IMR-90 (cell line): Measurements from ENCODE around the gene FHAD1. TPM values are rescaled to one million over a fixed set of nuclear protein-coding genes. Genes with fewer than 3 reads are reported as not detected.

Experiments
- ATAC-seq: fragments of 200-7000 bp; cut with Tn5 transposase; 2 replicates; pipeline ENCODE4 v1.9.1; 2020; ENCODE audit warnings: low read depth, mild to moderate bottlenecking, moderate library complexity
- BruUV-seq: library from RNA; stranded (reverse); fragments of 400-500 nt; replicated peaks from 2 replicates; lab custom pipeline; 2021; lab: Mats Ljungman, UMichigan
- CTCF ChIA-PET: fragments of 300-600 bp; formaldehyde crosslinking; extraction: SDS; loops from one replicate; lab custom pipeline; 2021; ENCODE audit warnings: antibody characterized with exemption; lab: Yijun Ruan, JAX
- POLR2A ChIA-PET: fragments of 300-600 bp; sonication (Branson Sonifier 250); formaldehyde crosslinking; loops from one replicate; lab custom pipeline; 2022; ENCODE audit warnings: antibody characterized with exemption; ENCODE audit not compliant: unreplicated experiment; lab: Charles Lee
- DNase-seq: peaks from one replicate; pipeline ENCODE4 v3.0.0; 2013
- H2AFZ ChIP-seq: replicated peaks from 2 replicates; pipeline ENCODE3; 2013; ENCODE audit warnings: low read length, mild to moderate bottlenecking; ENCODE audit not compliant: poor library complexity
- H2AK5ac ChIP-seq: 2 replicates; pipeline ENCODE4 v1.6.1; 2013; ENCODE audit warnings: low read depth, low read length, inconsistent platforms
- H2AK9ac ChIP-seq: replicated peaks from 2 replicates; pipeline ENCODE3; 2013; ENCODE audit warnings: mild to moderate bottlenecking, low read depth, low read length, moderate library complexity; ENCODE audit not compliant: poor library complexity
- H2BK120ac ChIP-seq: 2 replicates; pipeline ENCODE4 v1.6.1; 2013; ENCODE audit warnings: low read depth, low read length, inconsistent platforms
- H2BK15ac ChIP-seq: 3 replicates; pipeline ENCODE4 v1.6.1; 2013; ENCODE audit warnings: low read depth, low read length, inconsistent platforms
- H2BK20ac ChIP-seq: 2 replicates; pipeline ENCODE4 v1.6.1; 2013; ENCODE audit warnings: low read depth, mild to moderate bottlenecking, inconsistent platforms, low read length, moderate library complexity
- H2BK5ac ChIP-seq: 2 replicates; pipeline ENCODE4 v1.6.1; 2013; ENCODE audit warnings: mild to moderate bottlenecking, low read depth, low read length, inconsistent platforms; ENCODE audit not compliant: poor library complexity, severe bottlenecking
- H3K14ac ChIP-seq: replicated peaks from 2 replicates; pipeline ENCODE4 v1.6.1; 2013; ENCODE audit warnings: low read depth, low read length, inconsistent platforms
- H3K18ac ChIP-seq: 2 replicates; pipeline ENCODE4 v1.6.1; 2013; ENCODE audit warnings: low read depth, low read length, control low read depth
- H3K23ac ChIP-seq: 2 replicates; pipeline ENCODE4 v1.6.1; 2013; ENCODE audit warnings: low read depth, low read length, inconsistent platforms
- H3K27ac ChIP-seq: 2 replicates; pipeline ENCODE4 v1.5.1; 2013; ENCODE audit warnings: mild to moderate bottlenecking, control low read depth, low read length; ENCODE audit not compliant: insufficient read depth
- H3K27me3 ChIP-seq: 2 replicates; pipeline ENCODE4 v1.6.1; 2013; ENCODE audit warnings: low read length; ENCODE audit not compliant: control insufficient read depth, insufficient read depth
- H3K36me3 ChIP-seq: 2 replicates; pipeline ENCODE4 v1.6.1; 2013; ENCODE audit warnings: low read length, mixed read lengths; ENCODE audit not compliant: control insufficient read depth, insufficient read depth
- H3K4ac ChIP-seq: 2 replicates; pipeline ENCODE4 v1.6.1; 2013; ENCODE audit warnings: low read depth, low read length, inconsistent platforms
- H3K4me1 ChIP-seq: 2 replicates; pipeline ENCODE4 v1.6.1; 2013; ENCODE audit warnings: low read length, mixed read lengths; ENCODE audit not compliant: control insufficient read depth, insufficient read depth
- H3K4me2 ChIP-seq: 2 replicates; pipeline ENCODE4 v1.6.1; 2013; ENCODE audit warnings: low read depth, mild to moderate bottlenecking, control low read depth, low read length, moderate library complexity
- H3K4me3 ChIP-seq: 2 replicates; pipeline ENCODE4 v1.5.1; 2013; ENCODE audit warnings: low read depth, mild to moderate bottlenecking, control low read depth, low read length, moderate library complexity; ENCODE audit not compliant: insufficient read depth
- H3K56ac ChIP-seq: 2 replicates; pipeline ENCODE4 v1.6.1; 2013; ENCODE audit warnings: low read length, inconsistent platforms; ENCODE audit not compliant: insufficient read depth; ENCODE audit errors: extremely low read depth
- H3K79me1 ChIP-seq, 2 experiments: 2 replicates each; pipeline ENCODE4 v1.6.1; 2013; ENCODE audit warnings: low read length in 2 of 2, inconsistent platforms in 1 of 2, low read depth in 1 of 2
- H3K9ac ChIP-seq: 2 replicates; pipeline ENCODE4 v1.6.1; 2013; ENCODE audit warnings: low read depth, low read length, control low read depth
- H3K9me1 ChIP-seq: 2 replicates; pipeline ENCODE4 v1.6.1; 2013; ENCODE audit warnings: low read length, inconsistent platforms; ENCODE audit not compliant: insufficient read depth
- H3K9me3 ChIP-seq: 2 replicates; pipeline ENCODE4 v1.6.1; 2013; ENCODE audit warnings: low read length; ENCODE audit not compliant: control insufficient read depth, insufficient read depth
- H4K20me1 ChIP-seq: 2 replicates; pipeline ENCODE4 v1.6.1; 2013; ENCODE audit warnings: low read length, inconsistent platforms; ENCODE audit not compliant: insufficient read depth
- H4K5ac ChIP-seq: 2 replicates; pipeline ENCODE4 v1.6.1; 2013; ENCODE audit warnings: mild to moderate bottlenecking, low read depth, low read length, control low read depth
- H4K8ac ChIP-seq, 2 experiments: 2 replicates each; pipeline ENCODE4 v1.6.1; 2013; ENCODE audit warnings: low read depth in 2 of 2, low read length in 2 of 2, control low read depth in 1 of 2, inconsistent platforms in 1 of 2
- H4K91ac ChIP-seq: 2 replicates; pipeline ENCODE4 v1.6.1; 2013; ENCODE audit warnings: low read depth, low read length, inconsistent platforms; ENCODE audit not compliant: insufficient read depth
- BHLHE40 ChIP-seq: fragments of 150-350 bp; IDR thresholded peaks from 2 replicates; pipeline ENCODE4 v1.6.1; 2016; ENCODE audit warnings: mild to moderate bottlenecking, low read depth, low read length
- MAZ ChIP-seq: IDR thresholded peaks from 2 replicates; pipeline ENCODE4 v1.6.1; 2012; ENCODE audit warnings: low read depth, mild to moderate bottlenecking, low read length, improper control_type of control experiment, moderate library complexity, borderline replicate concordance
- WGBS, 2 experiments: methylation state at CpG; one replicate each; pipeline versions ENCODE4 v1.1.5 to v1.1.7; 2013; ENCODE audit warnings: missing lambda C conversion rate in 2 of 2; ENCODE audit not compliant: insufficient read length in 1 of 2; ENCODE audit errors: extremely low coverage in 2 of 2; 5-methylcytosine and 5-hydroxymethylcytosine counted together
- dilution Hi-C: fragments of 300-500 bp; cut with HindIII; formaldehyde crosslinking; loops from one replicate; pipeline ENCODE4 v1.14.3; 2018; ENCODE audit warnings: low sequenced_read_pairs; ENCODE audit not compliant: unreplicated experiment
- in situ Hi-C: fragments of 300-500 bp; cut with MboI; formaldehyde crosslinking; loops from 3 replicates; pipeline ENCODE4 v1.14.3; 2019; ENCODE audit warnings: low sequenced_read_pairs, inconsistent platforms, mixed read lengths
- intact Hi-C: fragments of 100-400 bp; cut with micrococcal nuclease; formaldehyde crosslinking; loops from 2 replicates; pipeline ENCODE4 v1.10.0; 2022
- polyA plus RNA-seq, 3 experiments: library from polyadenylated mRNA; depleted of rRNA; stranded (reverse); fragments of >200 nt; gene quantifications; 2 replicates each; pipeline ENCODE4 v1.2.3, GENCODE V29; 2012; ENCODE audit warnings: low replicate concordance in 1 of 3
- total RNA-seq: library from RNA; depleted of rRNA; stranded (reverse); fragments of >200 nt; gene quantifications from 2 replicates; pipeline ENCODE4 v1.2.3, GENCODE V29; 2012
- TF ChIP-seq, protein P1 (sequence below): fragments of 150-350 bp; IDR thresholded peaks from 2 replicates; pipeline ENCODE4 v1.6.1; 2016; ENCODE audit warnings: low read depth, mild to moderate bottlenecking, low read length, moderate library complexity, borderline replicate concordance

FHAD1 gene
- total and polyA plus RNA-seq, 2 of the 4 experiments (the other 2 are of a cell fraction) = not detected

- Histone ChIP-seq H3K14ac (no peak overlapping the region), H4K8ac (no peak overlapping the region), H3K4me1 (peaks cover 7% of the 10 kb centered on the region), H4K20me1 (no peaks in the 10 kb centered on the region), H2AK9ac (no peak overlapping the region), H3K79me1 (no peaks in the 10 kb centered on the region), H3K56ac (no peak overlapping the region), H3K27me3 (no peaks in the 10 kb centered on the region), H2AFZ (no peak overlapping the region), H3K36me3 (no peaks in the 10 kb centered on the region), H3K4me3 (no peak overlapping the region), H3K9ac (no peak overlapping the region), H3K27ac (no peak overlapping the region), H3K4me2 (no peak overlapping the region), H4K5ac (no peak overlapping the region), H3K23ac (no peak overlapping the region), H3K9me3 (no peaks in the 10 kb centered on the region), H2BK5ac (no peak overlapping the region), H2AK5ac (peak overlapping the region; percentile 28), H2BK15ac (peak overlapping the region; percentile 60; the same call in 1 of the 3 replicates), H3K4ac (peak overlapping the region; percentile 48; the same call in 1 of the 2 replicates), H2BK120ac (peak overlapping the region; percentile 18; the same call in 1 of the 2 replicates), H3K9me1 (peaks cover 5% of the 10 kb centered on the region), H3K18ac (no peak overlapping the region), H4K91ac (no peak overlapping the region; the same call in 1 of the 2 replicates), H2BK20ac (no peak overlapping the region)
- ChIA-PET POLR2A (no interaction called here), CTCF (no interaction called here)
- intact Hi-C loops (no loop called here), dilution Hi-C loops (no loop called here), in situ Hi-C loops (no loop called here)
- TF ChIP-seq, protein P1, sequence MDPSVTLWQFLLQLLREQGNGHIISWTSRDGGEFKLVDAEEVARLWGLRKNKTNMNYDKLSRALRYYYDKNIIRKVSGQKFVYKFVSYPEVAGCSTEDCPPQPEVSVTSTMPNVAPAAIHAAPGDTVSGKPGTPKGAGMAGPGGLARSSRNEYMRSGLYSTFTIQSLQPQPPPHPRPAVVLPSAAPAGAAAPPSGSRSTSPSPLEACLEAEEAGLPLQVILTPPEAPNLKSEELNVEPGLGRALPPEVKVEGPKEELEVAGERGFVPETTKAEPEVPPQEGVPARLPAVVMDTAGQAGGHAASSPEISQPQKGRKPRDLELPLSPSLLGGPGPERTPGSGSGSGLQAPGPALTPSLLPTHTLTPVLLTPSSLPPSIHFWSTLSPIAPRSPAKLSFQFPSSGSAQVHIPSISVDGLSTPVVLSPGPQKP = no peak
- TF ChIP-seq MAZ (no peak), BHLHE40 (no peak)
- BruUV-seq = no TSS peak
- no peak for ATAC-seq
- 88% methylated on average over 14 of the region's 20 CpGs; no CpG with 5 or more reads in 1 of the 2 experiments for WGBS, 2 experiments
- DNase-seq = no peak
Measured at GRCh38 chr1:15358565-15359133, 111.6 kb downstream of the FHAD1 start.
